Astrocyte of the spinal cord (primary cell): ENCODE results near the gene PPFIBP2.

Source experiments
- DNase-seq: peaks from one replicate; pipeline ENCODE4 v3.0.0; 2011; ENCODE audit warnings: low read depth, low spot score
- H3K4me3 ChIP-seq: 2 replicates; pipeline ENCODE4 v1.5.1; 2011; ENCODE audit warnings: low read depth, mild to moderate bottlenecking, low read length, moderate library complexity
- CTCF ChIP-seq: IDR thresholded peaks from 2 replicates; pipeline ENCODE4 v1.5.1; 2012; ENCODE audit warnings: low read depth, mild to moderate bottlenecking, low read length, inconsistent platforms
- in situ Hi-C: cut with HindIII; loops from 2 replicates; pipeline ENCODE4 v1.10.0; 2017; ENCODE audit warnings: low sequenced_read_pairs

The PPFIBP2 gene

GRCh38 chr11:7581021-7581590, 67.3 kb downstream of the PPFIBP2 start:
- DNase-seq = no peak
- no peak overlapping the region for H3K4me3 ChIP-seq
- in situ Hi-C loops = no loop called here
- TF ChIP-seq CTCF = no peak

- in situ Hi-C loops = no loop called here
- TF ChIP-seq CTCF = no peak
- no peak for DNase-seq
These were observed 68.7 kb downstream of the PPFIBP2 start for GRCh38 chr11:7582338-7582985.

GRCh38 chr11:7583248-7583647, 69.4 kb downstream of the PPFIBP2 start:
- DNase-seq = no peak
- in situ Hi-C loops = no loop called here
- H3K4me3 ChIP-seq = no peak overlapping the region
- TF ChIP-seq CTCF = no peak

More at GRCh38 chr11:7582338-7582985, 68.7 kb downstream of the PPFIBP2 start:
- no peak overlapping the region for H3K4me3 ChIP-seq

GRCh38 chr11:7584910-7585309, 71.1 kb downstream of the PPFIBP2 start:
- no peak for DNase-seq

GRCh38 chr11:7585816-7586215, 72.0 kb downstream of the PPFIBP2 start:
- no peak overlapping the region for H3K4me3 ChIP-seq
- no peak for DNase-seq
- in situ Hi-C loops = no loop called here
- TF ChIP-seq CTCF = no peak

More at GRCh38 chr11:7584910-7585309, 71.1 kb downstream of the PPFIBP2 start:
- no peak for TF ChIP-seq CTCF
- no peak overlapping the region for H3K4me3 ChIP-seq
- in situ Hi-C loops = no loop called here

GRCh38 chr11:7586376-7586775, 72.6 kb downstream of the PPFIBP2 start:
- no peak overlapping the region for H3K4me3 ChIP-seq
- no peak for DNase-seq
- TF ChIP-seq CTCF = no peak
- in situ Hi-C loops = no loop called here
